GM23248 (cell line): ENCODE results near the gene STK40.

ENCODE experiments used
- EZH2 ChIP-seq: fragments of 200-600 bp; sonication (generic); IDR thresholded peaks from 2 replicates; pipeline ENCODE4 v1.6.1; 2018; ENCODE audit warnings: antibody characterized with exemption, mild to moderate bottlenecking; ENCODE audit not compliant: insufficient read depth, poor library complexity, severe bottlenecking
- EZH2phosphoT487 ChIP-seq: fragments of 200-600 bp; sonication (generic); IDR thresholded peaks from 2 replicates; pipeline ENCODE4 v1.6.1; 2018; ENCODE audit warnings: antibody characterized with exemption, moderate library complexity, mild to moderate bottlenecking, low read depth; ENCODE audit not compliant: insufficient read depth

GRCh38 chr1:36415661-36416326, 30.1 kb upstream of the STK40 start:
- TF ChIP-seq EZH2 (no peak), EZH2phosphoT487 (no peak)
